HG03378 (cell line): ENCODE results near the gene PTPRD.

Source experiments
- ATAC-seq: cut with Tn5 transposase; IDR thresholded peaks from one replicate; pipeline ENCODE4 v1.9.1; 2021; ENCODE audit warnings: mild to moderate bottlenecking, moderate library complexity; ENCODE audit not compliant: unreplicated experiment

PTPRD gene

DNA sequence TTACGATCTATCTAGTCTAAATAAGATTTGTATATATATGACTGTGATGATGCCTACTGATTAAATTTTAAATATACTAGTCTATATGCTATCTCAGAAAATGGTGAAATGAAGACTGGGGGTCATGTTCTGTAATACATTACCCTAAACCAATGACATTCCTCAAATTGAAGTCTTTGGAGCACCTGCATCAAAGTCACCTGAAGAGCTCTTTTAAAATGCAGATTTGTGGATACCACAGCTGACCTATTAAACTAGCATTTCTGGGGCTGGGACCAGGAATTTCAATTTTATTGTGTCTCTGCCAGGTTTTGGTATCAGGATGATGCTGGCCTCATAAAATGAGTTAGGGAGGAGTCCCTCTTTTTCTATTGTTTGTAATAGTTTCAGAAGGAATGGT, 2181.3 kb downstream of the PTPRD start:
- no peak for ATAC-seq

DNA sequence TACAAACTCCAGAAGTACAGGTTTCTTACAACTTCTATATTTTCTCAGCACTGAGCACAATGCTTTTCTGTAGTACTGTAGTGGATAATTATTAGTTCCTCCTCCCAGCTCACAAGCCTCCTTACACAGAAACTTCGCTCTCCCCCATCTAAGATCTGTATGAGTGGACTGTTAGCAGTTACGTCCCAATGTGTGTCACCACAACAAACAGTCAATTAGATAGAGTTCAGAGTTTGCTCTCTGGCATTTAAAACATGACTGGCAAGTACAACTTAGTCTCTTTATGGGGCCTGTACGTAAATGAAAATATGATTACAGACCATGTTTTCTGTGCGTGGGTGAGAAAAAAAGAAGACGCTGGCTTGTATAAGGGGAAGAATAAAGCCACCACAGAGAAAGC, 2181.9 kb downstream of the PTPRD start:
- ATAC-seq, result no peak

- peak; percentile 48 for ATAC-seq
Measured at GRCh38 chr9:8429768-8430167, 2183.0 kb downstream of the PTPRD start.

GRCh38 chr9:8429157-8429556, 2183.6 kb downstream of the PTPRD start:
- no peak for ATAC-seq

DNA sequence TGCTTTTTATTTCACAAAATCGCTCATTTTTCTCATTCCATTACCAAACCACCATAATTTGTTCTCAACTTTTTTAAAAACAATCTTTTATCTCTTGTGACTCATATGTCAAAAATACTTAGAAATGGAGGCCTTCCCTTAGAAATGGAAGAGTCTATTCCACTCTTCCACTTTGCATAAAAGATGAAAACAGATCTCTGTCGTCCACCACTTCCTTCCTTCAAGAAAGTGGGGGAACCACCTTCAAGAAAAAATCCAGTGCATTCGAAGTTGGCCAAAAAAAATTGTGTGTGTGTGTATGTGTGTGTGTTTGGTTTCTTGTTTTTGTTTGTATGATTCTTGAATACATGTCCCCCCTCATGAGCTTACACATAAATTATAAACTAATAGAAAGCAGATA, 2184.4 kb downstream of the PTPRD start:
- ATAC-seq, result no peak

DNA sequence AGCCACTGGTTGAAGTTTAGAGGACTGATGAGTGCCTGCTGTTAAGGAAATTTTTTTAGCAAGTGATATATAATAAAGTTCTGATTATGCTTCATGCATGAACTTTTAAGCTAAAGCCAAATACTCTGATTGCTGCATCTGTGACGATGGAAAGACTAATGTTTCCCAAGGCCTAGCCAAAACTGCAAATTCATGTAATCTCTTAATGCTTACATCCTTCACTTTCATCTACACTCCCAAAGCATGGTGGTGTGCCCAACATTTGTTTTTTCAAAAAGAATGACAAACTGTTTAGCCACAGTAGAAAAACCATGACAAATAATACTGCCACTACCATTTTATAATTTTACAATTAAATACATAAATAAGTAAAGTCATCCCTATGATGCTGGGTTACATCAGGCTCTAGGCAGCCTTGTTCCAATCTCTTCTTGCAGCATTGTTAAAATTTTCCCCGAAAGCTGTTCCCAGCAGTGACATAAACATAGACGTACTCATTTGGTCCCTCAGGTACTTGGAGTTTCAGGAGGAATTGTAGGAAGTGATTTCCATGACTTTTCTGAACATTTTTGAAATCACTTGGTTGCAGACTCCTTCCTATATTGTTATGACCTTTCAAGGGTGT, 2187.9 kb downstream of the PTPRD start:
- ATAC-seq, result no peak

DNA sequence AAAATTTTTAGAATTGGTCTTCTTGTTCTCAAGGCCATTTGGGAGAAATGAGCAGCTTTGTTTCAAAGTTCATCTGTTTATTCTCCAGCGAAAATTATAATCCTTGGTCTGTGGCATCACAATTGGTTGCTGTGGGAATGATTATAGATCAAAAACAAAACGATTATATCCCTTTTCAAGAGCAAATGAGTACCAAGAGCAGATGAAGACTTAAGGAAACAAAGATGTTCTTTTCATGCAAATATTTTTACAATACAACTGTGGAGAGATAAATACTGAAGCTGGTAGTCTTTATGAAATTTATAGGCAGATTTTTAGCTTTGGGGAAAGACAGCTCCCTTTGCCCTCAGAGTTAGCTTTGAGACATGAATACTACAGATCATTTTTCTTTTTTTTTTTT, 2192.4 kb downstream of the PTPRD start:
- ATAC-seq, result no peak

DNA sequence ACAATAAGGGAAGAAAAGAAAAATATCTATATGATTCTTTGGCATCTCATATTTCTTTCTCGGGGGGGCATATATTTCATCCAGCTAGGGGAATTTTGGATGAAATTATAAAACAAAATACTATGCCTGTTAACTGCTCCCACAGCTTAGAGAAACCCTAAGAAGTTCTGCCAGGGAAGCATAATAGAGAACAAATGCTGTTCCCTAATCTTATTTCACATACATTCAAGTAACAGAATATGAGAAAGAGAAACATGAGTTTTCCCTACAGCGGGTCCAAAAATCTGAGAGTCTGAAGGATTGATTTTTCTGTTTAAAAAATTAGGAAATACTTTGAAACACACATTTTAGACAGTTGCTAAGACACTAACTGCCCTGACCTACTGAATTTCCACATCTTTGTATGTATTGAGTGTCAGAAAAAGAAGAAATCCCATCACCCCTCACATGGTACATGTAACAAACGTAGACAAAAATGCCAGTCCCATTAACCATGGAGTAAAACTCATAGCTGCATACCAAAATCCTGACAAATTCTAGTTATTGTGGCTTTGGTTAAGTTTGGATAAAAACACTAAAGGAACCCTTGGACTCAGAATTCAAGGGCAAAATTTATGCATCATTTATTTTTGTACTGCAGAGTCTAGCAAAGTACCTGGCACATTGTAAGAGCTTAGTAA, 2193.1 kb downstream of the PTPRD start:
- no peak for ATAC-seq

- no peak for ATAC-seq
Measured at GRCh38 chr9:8417341-8417740, 2195.5 kb downstream of the PTPRD start.

GRCh38 chr9:8412327-8412726, 2200.5 kb downstream of the PTPRD start:
- ATAC-seq, result no peak

- ATAC-seq, result no peak
Measured at GRCh38 chr9:8408575-8409190, 2204.1 kb downstream of the PTPRD start.

- ATAC-seq, result no peak
Measured at GRCh38 chr9:8401961-8402705, 2210.7 kb downstream of the PTPRD start.

DNA sequence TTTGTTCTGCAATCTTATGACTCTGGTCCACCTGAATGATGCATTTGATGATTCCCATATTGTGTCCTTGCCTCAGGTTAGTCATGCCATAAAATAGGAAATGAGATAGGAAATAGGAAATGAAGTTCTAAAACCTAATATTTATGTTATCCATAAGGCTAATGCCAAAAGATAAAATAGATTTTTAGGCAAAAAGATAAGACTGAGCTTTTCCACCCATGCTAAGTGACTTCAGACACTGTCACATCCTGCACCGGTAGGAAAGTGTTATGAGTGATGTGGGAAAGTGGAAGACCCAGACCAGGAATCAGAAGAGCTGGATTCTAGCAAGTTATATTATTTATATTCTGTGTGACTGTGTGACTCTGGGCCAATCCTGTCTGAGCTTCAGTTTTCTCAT, 2212.4 kb downstream of the PTPRD start:
- no peak for ATAC-seq

GRCh38 chr9:8395022-8395421, 2217.8 kb downstream of the PTPRD start:
- ATAC-seq, result no peak

DNA sequence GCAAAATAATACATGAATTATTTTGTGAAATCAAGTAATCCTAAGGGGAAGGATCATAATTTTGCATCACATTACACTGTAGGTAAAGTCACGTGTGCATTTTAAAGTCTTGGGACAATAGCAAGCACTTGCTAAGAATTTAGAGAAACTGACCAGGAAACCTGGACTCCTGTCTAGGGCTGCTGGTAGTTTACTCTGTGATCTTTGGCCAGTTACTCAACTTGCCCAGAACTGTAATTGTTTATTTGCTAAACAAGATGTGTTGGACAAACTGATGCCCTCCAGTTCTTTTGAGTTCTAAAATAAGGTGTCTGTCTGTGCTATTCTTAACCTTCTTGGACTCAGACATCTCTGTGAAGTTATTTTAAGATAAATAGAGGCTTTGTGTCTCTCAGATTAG, 2218.5 kb downstream of the PTPRD start:
- no peak for ATAC-seq

DNA sequence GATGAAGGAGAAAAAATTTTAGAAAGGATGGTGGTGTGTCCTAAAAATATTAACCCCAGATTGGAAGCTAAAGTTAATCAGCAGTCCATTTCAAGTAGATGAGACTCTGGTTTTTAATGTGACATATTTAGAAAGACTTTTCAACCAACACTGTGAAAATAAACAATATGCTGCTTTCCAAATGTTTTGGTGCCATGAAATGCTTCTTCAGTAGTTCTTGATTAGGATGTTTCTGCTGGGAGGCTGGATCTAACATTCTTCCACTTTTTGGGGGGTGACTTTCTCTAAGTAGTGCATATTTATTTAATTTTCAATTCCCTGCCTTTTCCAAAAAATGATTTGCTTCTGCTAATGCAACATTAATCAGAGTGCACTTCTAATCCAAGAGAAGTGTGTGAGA, 2219.9 kb downstream of the PTPRD start:
- ATAC-seq, result no peak

DNA sequence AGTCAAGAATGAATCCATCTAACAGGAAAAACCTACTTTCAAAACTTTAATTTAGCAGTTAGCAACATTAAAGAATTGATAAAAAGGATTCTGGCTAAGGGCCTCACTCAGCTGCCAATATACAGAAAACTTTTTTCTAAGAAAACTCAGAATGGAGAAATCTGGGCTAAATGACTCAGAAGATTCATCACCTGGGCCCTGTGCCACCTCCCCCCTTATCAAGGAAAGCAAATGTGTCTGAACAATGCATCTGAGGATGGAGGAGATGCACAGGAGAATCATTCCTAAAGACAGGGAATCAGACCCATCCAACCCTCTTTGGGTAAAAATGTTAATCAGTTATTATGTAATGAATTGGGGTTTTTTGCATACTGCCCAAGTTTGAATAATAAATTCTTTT, 2221.2 kb downstream of the PTPRD start:
- ATAC-seq, result no peak

DNA sequence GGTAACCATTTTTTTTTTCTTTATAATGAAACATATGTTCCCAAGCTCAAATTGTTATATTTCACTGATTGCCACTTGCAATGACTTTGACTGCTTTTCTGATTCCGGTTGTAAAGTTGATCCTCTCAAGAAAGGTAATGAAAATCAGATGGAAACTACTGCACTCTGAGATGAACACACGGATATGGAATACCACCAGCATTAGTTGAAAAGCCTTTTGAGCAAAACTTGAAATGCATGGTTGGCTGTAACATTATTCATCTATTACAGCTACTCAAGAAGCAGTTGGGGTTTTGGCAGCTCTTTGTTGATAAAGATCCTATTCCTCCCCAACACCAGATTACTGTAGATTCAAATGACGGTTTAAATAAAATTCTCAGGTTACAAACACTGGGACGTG, 2221.7 kb downstream of the PTPRD start:
- no peak for ATAC-seq

DNA sequence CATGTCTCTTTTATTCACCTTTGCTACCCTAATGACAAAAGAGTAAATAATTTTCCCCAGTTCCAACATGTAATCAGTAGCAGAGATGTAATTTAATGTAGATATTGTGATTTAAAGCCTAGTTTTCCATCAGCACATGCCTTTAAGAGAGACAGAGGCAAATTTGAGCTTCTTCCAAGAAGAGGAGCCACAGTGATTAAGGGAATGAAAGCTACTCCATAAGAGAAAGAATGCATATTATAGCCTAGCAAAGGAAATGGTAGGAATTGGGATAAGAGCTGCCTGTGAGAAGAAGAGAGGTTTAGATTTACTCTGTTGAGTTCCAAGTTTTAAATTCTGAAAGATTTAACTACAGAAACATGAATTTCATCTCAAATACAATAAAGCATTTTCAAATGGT, 2222.2 kb downstream of the PTPRD start:
- no peak for ATAC-seq

DNA sequence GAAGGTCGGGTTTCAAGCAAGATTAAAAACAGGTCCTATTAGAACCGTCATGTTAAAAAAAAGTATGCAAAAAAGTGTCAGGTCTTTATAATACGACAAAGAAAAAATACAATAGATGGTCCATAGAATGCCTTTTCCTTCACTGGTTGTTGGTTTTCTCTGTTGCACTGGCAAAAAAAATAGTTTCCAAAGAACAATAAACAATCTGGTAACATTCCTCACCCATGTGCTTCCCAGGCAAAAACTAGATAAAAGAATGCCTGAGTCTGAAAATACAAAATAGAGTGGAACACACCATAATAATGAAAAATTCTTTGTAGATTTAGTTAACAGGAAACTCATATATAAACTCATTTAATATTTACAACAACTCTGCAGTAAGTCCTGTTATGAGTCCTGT, 2223.3 kb downstream of the PTPRD start:
- no peak for ATAC-seq

GRCh38 chr9:8388132-8388531, 2224.7 kb downstream of the PTPRD start:
- ATAC-seq, result peak; percentile 64

GRCh38 chr9:8384091-8384490, 2228.7 kb downstream of the PTPRD start:
- ATAC-seq, result no peak
